ENCODE data around the gene KCTD16.

The KCTD16 gene

DNA sequence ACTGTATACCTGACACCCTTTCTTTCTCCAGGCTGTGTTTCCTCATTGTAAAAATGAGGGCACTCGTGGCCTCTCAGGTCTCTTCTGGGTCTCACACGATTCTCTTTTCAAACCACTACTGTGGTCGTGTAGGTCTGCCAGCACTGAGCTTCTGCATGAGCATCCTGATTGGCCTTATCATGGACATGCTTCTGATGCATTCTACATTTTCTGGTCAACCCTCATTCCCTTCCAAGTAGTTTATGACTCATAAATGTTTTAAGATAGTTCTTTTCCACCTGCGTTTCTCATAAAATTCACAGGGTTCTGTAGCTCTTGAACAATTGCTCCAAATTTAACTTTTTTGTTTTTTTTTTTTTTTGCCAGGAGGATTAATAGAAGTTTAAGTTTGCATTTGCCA is 294.8 kb downstream of the KCTD16 start:
- no peak for DNase-seq

GRCh38 chr5:144467792-144468191 is 297.1 kb downstream of the KCTD16 start:
- peak; percentile 79 for DNase-seq

DNA sequence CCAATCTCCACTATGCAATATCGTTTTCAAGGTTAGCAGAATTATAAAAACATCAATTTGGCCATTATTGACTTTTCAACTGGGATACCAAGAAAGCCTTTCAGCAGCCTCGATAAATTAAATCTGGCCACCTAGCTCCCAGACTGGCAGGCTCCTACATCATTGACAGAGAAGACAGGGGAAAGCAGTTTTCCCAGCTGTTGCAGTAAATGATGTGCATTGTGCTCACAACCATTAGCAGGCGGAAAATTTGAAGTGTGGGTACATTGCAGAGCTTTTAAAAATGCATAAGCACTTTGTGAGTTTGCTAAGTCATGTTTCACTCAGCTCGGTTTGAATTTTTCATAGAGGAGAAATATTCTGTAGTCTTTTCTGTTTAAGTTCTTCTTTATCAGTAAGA is 297.9 kb downstream of the KCTD16 start:
- DNase-seq, result peak; percentile 48

GRCh38 chr5:144469106-144469505 is 298.4 kb downstream of the KCTD16 start:
- DNase-seq, result no peak

DNA sequence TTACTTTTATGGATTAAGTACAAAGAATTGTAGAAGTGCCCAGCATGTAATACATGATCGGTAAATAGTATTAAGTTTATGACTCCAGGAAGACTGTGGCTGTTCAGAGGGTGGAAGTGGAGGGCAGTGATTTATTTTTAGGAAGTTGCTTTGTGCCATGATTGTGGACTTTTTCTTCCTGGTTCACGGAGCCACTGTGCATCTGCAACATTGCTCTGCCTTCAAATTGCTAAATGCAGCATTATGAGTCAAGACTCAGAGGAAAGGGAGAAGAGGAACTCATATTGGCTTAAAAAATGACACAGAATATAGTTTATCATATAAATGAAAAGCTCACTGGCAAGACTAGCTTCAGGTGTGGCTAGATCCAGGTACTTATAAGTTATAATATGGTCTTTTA is 301.5 kb downstream of the KCTD16 start:
- no peak for DNase-seq

GRCh38 chr5:144473650-144474049 is 303.0 kb downstream of the KCTD16 start:
- no peak for DNase-seq

GRCh38 chr5:144478565-144478964 is 307.9 kb downstream of the KCTD16 start:
- no peak for DNase-seq

GRCh38 chr5:144481861-144482260 is 311.2 kb downstream of the KCTD16 start:
- no peak for DNase-seq

DNA sequence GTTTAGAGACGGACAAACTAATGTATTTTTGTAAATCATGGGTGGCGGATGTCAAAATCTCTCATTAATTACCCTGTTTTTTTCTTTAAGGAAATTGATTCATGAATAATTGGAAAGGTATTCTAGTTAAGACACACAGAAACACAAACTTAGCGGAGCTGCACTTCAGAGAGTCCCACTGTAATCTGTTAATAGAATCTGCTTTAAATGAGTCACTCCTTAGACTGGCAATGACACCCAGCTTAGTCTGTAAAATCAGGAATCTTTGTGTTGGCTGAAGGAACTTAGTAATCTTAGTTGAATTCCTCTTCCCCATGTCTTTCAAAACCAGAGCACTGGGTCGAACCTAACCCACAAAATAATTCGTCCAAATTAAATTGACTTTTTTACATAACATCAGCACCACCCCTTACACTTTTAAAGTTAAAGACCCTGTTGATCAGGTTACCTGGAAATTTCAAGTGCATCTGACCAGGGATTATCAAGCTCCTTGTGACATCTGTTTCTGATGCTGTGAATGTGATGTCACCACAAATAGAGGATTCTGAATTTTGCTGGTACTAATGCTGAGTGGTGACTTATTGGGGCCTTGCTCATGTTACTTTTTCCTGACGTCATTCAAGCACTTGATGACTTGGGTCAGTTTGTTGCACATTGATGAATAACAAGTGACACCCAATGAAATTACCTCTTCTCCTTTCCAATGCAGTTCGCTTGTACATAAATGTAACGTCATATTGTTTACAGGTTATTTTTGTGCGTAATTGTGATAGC is 313.6 kb downstream of the KCTD16 start:
- no peak for DNase-seq

DNA sequence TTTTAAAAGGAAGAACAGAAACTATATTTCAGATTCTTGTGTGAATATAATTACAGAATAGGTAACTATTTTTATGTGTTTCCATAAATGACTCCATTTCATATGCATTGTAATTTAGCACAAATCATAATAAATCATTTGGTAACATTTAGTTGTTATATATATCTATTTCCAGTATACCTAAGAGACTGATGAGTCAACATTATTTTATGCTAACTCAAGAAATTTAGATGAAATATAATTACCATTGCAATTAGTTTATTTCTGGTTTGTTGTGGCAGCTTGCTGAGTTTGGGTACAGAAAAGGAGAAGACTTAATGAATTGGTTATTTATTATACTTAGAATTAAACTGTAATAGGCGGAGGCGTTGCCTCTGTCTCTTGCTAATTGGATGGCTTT is 314.9 kb downstream of the KCTD16 start:
- DNase-seq, result no peak

DNA sequence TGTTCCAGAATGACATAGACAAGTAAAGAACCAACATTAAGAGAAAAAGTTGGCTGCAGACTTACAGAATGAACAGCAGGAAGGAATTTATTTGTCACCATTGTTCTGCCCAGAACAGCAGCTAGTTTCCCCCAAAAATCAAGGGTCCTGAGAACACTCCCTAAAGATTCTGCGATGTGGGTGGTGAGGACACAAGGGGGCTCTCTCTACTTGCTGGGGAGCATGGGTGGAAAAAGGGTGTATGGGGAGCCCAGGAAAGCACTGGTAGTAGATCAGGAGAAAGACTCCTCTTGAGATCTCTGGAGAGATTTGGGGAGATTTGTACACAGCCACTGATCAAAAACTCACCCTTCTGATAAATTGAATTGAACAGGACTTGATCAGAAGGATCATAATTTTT is 316.5 kb downstream of the KCTD16 start:
- DNase-seq, result no peak

DNA sequence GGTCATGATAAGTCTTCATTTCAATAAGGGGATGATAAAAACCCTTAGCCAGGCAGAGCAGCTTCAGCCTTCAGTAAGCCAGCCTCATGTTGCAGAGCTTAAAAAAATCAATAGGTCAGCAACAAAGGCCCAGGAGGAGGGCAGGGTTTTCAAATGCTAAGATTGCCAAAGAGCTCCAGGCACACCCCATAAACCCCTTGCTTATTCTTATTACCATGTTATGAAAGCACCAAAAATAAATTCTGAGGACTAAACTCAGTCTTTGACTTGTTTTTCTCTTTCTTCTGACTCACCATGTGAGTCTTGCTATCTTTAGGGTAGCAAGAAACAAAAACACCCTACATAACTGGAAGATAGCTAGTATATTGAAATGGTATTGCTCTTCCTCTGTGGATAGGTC is 317.1 kb downstream of the KCTD16 start:
- DNase-seq, result no peak

DNA sequence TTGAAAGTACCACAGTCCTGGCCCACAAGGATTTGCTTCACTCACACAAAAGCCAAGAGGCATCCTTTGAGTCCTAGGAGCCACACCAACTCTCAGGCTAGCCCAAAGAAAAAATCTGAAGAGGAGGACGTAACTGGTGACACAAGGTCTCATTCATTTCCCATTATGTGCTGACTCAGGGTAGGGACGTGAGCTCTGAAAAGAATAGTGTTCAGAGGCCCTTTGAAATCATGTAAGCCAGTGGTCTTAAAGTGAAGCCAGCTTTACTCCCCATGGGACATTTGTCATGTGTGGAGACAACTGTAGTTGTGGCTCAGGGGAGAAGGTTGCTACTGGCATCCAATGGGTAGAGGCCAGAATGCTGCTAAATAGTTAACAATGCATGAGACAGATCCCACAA is 332.4 kb downstream of the KCTD16 start:
- no peak for DNase-seq

- DNase-seq, result no peak
Measured at GRCh38 chr5:144504929-144505577, 334.4 kb downstream of the KCTD16 start.

DNA sequence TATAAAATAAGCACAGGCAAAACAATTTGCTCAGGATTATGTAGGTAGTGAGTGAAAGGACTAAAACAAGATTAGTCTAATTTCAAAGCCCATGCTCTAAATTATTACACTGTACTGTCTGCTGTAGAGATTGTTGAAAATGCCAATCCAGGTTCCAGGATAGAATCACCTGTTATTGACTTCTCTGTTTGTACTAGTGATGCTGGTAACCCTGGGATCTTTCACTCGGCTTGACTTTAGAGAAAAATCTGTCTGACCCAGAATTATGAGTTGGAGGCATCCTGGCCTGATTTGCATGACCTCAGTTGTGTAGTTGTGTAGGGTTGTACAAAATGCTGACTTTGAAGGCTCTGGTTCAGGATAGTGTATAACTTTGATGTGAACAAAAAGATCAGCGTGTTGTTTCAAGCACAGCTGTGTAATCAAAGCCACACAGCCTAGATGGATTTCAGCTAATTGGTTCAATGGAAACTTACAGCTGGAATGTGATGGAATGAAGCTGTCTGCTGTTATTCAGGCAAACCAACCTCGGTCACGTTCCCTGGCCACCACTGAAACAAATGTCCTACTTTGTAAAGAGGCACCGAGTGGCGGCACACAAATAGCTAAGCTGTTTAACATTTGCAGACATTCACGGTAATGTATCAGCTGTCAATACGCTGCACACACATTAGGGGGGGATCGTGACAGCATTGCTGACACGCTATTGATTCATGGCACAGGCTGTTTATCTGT is 340.3 kb downstream of the KCTD16 start:
- DNase-seq, result no peak

DNA sequence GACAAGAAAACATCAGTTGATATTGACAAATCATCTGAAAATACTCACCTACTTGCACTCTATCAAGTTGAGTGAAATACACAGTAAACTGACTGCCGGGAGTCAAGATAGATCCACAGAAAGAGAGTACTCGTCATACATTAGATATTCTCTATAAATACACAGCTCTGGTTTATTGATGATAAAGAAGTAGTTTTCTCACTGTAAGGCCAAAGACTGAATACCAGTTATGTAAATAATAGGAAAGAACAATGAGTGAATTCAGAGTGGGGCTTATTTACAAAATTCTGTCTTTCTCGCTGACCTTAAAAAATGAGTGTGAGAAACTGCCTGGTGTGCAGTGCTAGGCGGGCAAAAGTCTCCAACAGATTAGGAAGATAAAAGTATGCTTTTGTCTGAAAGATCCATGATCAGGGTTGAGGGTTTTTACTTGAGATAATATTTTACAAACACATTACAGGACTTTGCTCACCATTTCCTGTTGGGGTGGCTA is 341.0 kb downstream of the KCTD16 start:
- no peak for DNase-seq

DNA sequence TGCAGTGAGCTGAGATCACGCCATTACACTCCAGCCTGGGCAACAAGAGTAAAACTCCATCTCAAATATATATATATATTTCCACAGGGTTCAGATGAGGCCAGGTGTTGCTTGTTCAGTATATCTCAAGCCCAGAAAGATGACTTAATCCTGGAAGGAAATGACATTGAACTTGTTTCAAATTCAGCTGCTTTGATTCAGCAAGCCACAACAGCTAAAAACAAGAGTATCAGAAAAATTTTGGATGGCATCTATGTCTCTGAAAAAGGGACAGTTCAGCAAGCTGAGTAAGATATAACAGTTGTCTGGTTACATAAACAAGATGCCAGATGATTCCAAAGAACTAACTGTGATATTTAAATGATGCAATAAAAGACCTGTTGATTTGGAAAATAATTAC is 352.0 kb downstream of the KCTD16 start:
- DNase-seq, result no peak

GRCh38 chr5:144525000-144525399 is 354.3 kb downstream of the KCTD16 start:
- DNase-seq, result no peak

- DNase-seq, result no peak
Measured at GRCh38 chr5:144531188-144531587, 360.5 kb downstream of the KCTD16 start.

All from COR-L47 (cell line).